ENCODE data around the gene FICD. TPM values are rescaled to one million over a fixed set of nuclear protein-coding genes. Genes with fewer than 3 reads are reported as not detected.

Gene FICD
- total and polyA plus RNA-seq, 2 experiments from 2014 or later, result 3.5 to 3.6 TPM

DNA sequence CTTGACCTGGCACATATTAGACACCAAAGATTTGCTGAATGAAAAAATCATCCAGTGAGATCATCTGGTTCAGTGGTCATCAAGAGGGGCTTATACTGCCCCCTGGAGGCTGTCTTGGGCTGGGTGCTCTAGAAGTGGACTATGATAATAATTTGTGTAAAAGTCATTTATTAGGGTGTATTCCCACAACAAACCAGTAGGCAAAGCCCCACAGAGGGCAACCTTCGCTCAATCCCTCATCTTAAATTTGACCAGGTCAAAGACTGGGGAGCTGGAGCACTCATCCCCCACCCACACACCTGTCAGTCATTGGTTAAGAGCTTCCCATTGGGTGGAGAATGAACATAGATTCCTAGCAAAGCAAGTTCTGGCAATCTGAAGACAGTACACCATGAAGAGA is 20.0 kb upstream of the FICD start:
- TF ChIP-seq, protein P1, sequence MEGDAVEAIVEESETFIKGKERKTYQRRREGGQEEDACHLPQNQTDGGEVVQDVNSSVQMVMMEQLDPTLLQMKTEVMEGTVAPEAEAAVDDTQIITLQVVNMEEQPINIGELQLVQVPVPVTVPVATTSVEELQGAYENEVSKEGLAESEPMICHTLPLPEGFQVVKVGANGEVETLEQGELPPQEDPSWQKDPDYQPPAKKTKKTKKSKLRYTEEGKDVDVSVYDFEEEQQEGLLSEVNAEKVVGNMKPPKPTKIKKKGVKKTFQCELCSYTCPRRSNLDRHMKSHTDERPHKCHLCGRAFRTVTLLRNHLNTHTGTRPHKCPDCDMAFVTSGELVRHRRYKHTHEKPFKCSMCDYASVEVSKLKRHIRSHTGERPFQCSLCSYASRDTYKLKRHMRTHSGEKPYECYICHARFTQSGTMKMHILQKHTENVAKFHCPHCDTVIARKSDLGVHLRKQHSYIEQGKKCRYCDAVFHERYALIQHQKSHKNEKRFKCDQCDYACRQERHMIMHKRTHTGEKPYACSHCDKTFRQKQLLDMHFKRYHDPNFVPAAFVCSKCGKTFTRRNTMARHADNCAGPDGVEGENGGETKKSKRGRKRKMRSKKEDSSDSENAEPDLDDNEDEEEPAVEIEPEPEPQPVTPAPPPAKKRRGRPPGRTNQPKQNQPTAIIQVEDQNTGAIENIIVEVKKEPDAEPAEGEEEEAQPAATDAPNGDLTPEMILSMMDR (IDR thresholded peaks at IDR 0.05; ENCODE audit: low read depth, low read length), result peak; percentile 64
- Histone ChIP-seq H3K4me3 (no peak overlapping the region), H3K27ac (no peak overlapping the region), H3K27me3 (no peaks in the 10 kb centered on the region), H3K36me3 (no peaks in the 10 kb centered on the region), H3K4me1 (ENCODE audit: low read depth) (no peaks in the 10 kb centered on the region), H3K9me3 (ENCODE audit: low read depth) (no peaks in the 10 kb centered on the region)
- peak; percentile 15 to 49 for DNase-seq (ENCODE audit: low read depth in 1 of 2, low spot score in 1 of 2)

DNA sequence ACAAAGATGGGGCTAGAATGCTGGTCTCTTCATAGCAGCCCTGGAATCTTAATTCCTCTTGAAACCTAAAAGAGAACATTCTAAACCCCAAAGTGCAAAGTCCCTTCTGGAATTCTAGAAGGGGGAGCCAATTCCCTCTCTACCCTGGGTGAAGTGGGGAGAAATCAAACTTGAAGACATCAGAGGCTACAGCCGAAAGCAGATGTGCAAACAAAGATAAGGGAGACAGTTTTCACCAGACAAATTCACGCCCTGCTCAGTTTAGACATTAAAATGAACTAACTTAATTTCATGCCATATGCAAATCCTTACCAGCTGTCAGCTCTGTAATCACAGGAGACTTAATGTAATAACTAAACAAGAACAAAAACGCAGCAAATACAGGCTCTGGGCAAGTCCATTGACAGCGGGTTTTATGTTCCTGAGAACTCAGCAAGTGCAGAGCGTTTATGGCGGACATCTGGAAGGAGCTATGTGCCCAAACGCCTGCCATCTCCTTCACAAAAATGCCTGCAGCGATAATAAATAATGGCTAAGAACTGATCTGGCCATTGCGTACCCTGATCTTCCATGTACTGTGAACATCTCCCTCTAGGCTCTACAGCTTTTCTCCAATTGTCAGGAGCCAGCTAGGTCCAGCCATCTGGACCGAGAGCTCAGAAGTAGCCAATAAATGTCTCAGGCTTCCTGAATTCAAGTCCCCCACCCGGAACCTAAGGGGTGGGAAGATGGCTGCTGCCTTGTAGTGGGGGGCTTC is 19.1 kb upstream of the FICD start:
- no peaks in the 10 kb centered on the region for H3K4me1 ChIP-seq (ENCODE audit: low read depth)
- no peak overlapping the region for H3K4me3 ChIP-seq
- H3K27ac ChIP-seq, result no peak overlapping the region
- no peaks in the 10 kb centered on the region for H3K27me3 ChIP-seq
- TF ChIP-seq, protein P1 (IDR thresholded peaks at IDR 0.05; ENCODE audit: low read depth, low read length), result no peak
- H3K9me3 ChIP-seq (ENCODE audit: low read depth), result no peaks in the 10 kb centered on the region
- no peaks in the 10 kb centered on the region for H3K36me3 ChIP-seq
- no peak for DNase-seq (ENCODE audit: low read depth in 1 of 2, low spot score in 1 of 2)

DNA sequence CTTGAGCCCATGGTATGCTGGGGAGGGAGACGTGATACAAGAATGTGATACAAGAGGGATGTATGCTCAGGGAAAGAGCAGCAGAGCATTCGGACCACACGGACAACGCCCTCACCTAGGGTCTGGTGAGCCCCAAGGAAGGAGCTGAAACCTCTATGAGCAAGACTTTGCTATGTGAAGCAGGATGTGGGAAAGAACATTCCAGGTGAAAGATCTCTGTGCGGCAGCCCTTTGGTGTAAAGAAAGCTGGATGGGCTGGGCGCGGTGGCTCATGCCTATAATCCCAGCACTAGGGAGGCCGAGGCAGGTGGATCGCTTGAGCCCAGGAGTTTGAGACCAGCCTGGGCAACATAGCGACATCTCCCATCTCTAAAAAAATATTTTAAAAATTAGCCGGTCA is 16.9 kb upstream of the FICD start:
- no peaks in the 10 kb centered on the region for H3K4me1 ChIP-seq (ENCODE audit: low read depth)
- H3K9me3 ChIP-seq (ENCODE audit: low read depth), result no peaks in the 10 kb centered on the region
- H3K27ac ChIP-seq, result no peak overlapping the region
- no peak for DNase-seq (ENCODE audit: low read depth in 1 of 2, low spot score in 1 of 2)
- no peaks in the 10 kb centered on the region for H3K36me3 ChIP-seq
- no peaks in the 10 kb centered on the region for H3K27me3 ChIP-seq
- no peak overlapping the region for H3K4me3 ChIP-seq
- TF ChIP-seq, protein P1 (IDR thresholded peaks at IDR 0.05; ENCODE audit: low read depth, low read length), result no peak

DNA sequence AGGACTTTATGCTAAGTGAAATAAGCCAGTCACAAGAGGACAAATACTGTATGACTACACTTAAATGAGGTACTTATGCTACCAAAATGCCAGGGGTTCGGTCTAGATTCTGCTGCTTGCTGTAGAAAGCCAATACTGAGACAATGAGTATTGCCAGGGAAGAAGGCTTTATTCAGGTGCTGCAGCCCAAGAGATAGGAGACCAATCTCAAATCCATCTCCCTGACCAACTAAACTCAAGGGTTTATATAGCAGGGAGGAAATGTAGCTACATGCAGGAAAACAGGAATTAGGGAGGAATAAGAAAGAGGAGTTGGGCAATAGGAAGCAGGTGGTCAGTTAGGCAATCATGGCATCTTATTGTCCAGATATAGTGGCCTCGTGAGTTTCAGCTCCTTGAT is 12.2 kb upstream of the FICD start:
- Histone ChIP-seq H3K27me3 (no peaks in the 10 kb centered on the region), H3K4me3 (no peak overlapping the region), H3K27ac (no peak overlapping the region), H3K36me3 (no peaks in the 10 kb centered on the region), H3K9me3 (ENCODE audit: low read depth) (no peaks in the 10 kb centered on the region), H3K4me1 (ENCODE audit: low read depth) (no peaks in the 10 kb centered on the region)
- TF ChIP-seq, protein P1 (IDR thresholded peaks at IDR 0.05; ENCODE audit: low read depth, low read length), result no peak
- no peak for DNase-seq (ENCODE audit: low read depth in 1 of 2, low spot score in 1 of 2)

DNA sequence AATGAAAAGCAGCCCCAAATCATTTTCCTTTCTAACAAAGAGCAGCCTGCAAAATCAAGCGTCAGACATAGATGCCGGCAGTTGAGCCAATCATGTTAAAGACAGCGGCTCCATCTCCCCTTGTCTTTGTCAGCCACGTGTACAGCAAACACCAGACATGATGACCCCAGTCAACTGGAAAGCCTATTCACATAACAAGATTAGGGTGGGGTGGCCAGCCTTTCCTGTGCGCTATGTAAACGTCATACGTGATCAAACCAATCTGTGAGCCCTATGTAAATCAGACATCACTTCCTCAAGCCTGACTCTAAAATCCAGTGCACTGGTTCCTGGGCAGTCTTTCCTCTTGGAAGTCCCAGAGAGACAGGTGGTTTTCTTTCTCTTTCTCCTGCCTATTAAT is 9.9 kb upstream of the FICD start:
- Histone ChIP-seq H3K4me1 (ENCODE audit: low read depth) (no peaks in the 10 kb centered on the region), H3K27ac (no peak overlapping the region), H3K36me3 (no peaks in the 10 kb centered on the region), H3K4me3 (no peak overlapping the region), H3K9me3 (ENCODE audit: low read depth) (no peaks in the 10 kb centered on the region), H3K27me3 (no peaks in the 10 kb centered on the region)
- DNase-seq (ENCODE audit: low read depth in 1 of 2, low spot score in 1 of 2), result no peak
- TF ChIP-seq, protein P1 (IDR thresholded peaks at IDR 0.05; ENCODE audit: low read depth, low read length), result no peak
